ENCODE results near the gene CLNK.

CLNK gene

DNA sequence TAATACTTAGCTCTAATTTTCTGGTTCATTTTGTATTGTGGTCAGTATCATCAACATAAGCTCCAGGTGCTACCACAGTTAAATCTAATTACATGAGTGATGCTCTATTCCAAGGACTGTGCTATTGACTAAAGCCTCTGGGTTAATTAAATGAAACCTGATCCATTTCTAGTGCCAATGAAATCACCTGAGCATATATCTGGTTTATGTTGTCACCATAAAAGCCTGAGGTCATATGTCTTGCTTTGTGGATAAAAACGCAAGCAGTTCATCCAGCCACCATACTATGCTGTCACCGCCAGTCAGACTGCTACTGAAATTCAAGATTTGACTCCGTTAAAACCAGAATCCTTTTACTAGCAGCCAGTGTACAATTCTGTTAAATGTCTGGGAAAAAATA, 163.1 kb downstream of the CLNK start:
- DNase-seq (ENCODE audit: low read depth in 2 of 2): no peak

DNA sequence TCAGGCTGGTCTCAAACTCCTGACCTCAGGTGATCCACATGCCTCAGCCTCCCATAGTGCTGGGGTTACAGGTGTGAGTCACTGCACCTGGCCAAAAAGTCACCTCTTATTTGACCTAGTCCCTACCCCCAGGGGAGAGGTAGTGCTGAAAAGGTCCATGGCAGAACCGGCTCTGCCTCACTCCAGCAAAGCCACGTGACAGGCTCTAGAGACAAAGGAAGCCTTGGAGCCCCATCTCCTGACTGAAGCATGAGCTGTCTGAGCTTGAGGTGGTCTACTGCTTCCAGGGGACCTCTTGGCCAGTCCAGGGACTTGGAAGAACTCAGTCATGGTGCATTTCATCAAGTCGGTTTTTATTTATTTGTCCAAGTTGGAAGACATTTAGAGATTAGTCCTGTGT, 174.8 kb downstream of the CLNK start:
- no peak for DNase-seq (ENCODE audit: low read depth in 2 of 2)

GRCh38 chr4:10506077-10506476, 178.5 kb downstream of the CLNK start:
- DNase-seq (ENCODE audit: low read depth in 2 of 2): no peak

DNA sequence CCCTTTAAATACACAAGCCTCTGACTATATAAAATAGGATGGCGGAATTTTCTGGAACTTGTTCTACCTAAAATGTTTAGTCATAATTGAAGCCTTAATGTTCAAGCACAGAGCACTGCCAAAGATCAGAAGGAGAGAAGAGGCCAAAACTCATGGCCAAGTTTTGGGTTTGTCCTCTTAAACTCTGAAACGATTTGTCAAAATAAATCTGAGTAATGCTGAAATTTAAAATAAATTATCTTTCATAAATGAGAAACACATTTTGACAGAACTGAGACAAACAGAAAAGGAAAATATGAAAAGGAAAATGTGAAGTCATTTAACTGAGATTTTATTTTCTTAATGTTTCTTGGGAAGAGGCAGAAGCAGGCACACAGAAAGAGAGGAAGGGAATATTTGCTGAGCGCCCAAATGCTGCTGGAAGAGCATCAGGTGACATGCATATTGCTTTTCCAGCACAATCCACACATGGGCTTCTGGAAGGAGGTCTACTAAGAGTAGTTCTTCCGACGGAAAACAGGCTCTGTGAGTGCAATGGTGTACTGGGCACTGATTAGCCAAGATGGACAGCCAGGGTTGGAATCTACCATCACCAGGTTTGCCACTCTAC, 179.9 kb downstream of the CLNK start:
- no peak for DNase-seq (ENCODE audit: low read depth in 2 of 2)

GRCh38 chr4:10502717-10503116, 181.9 kb downstream of the CLNK start:
- no peak for DNase-seq (ENCODE audit: low read depth in 2 of 2)

- no peak for DNase-seq (ENCODE audit: low read depth in 2 of 2)
These were observed 183.8 kb downstream of the CLNK start for GRCh38 chr4:10500776-10501175.

- DNase-seq (ENCODE audit: low read depth in 2 of 2): no peak
These were observed 188.4 kb downstream of the CLNK start for GRCh38 chr4:10496200-10496599.

- DNase-seq (ENCODE audit: low read depth in 2 of 2): no peak
These were observed 188.9 kb downstream of the CLNK start for GRCh38 chr4:10495651-10496050.

DNA sequence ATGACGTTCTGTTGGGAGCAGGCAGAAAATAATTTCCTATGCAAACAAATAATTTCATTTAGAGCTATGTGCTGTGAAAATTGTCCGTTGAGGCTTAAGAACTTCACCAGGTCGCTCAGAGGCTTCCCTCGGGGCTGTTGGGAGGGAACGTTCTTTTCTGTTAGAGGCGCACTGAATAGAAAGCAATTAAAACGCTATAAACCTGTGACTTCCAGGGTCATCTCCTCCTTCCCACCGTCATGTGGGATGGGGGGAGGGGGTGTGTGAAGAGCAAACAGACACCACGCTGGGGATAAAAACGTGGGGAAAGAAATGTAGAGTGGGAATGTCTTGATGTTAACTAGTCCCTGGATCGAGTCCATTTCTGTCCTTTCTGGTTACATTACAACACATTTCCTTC, 192.1 kb downstream of the CLNK start:
- no peak for DNase-seq (ENCODE audit: low read depth in 2 of 2)

GRCh38 chr4:10491401-10491800, 193.2 kb downstream of the CLNK start:
- no peak for DNase-seq (ENCODE audit: low read depth in 2 of 2)

DNA sequence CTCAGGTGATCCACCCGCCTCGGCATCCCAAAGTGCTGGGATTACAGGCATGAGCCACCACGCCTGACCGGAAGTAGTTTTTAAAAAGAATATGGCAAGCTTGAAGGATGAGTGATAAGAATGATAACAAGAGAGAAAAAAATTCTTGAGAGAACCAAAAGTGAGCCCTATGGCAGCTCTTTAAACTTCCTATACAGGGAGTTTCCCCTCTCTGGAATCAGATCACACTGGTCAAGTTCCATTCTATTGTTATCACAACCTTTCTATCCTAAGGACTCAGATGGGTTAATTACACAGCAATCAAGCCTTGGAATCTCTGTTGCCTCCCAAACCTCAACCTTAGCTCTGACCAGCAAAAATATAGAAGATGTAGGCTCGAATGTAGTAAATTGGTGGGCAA, 193.6 kb downstream of the CLNK start:
- no peak for DNase-seq (ENCODE audit: low read depth in 2 of 2)

DNA sequence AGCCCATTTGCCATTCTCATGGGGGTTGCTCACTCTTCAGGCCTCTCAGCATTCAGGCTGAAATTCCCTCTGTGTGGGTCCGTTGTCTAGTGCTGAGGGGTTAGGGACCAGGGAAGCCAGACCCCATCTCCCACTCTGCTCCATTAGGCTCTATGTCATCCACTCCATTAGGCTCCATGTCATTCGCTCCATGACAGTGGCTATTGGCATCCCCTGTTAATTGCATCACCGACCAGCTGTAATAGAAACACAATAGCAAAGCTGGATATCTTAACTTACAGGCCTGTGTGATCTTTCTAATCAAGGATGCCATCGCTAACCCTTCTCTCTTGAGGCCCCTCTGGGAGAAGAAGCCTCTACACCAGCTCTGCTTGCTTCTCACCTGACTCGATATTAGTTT, 201.7 kb downstream of the CLNK start:
- no peak for DNase-seq (ENCODE audit: low read depth in 2 of 2)

GRCh38 chr4:10480616-10481015, 204.0 kb downstream of the CLNK start:
- DNase-seq (ENCODE audit: low read depth in 2 of 2): no peak

- no peak for DNase-seq (ENCODE audit: low read depth in 2 of 2)
These were observed 205.9 kb downstream of the CLNK start for GRCh38 chr4:10478621-10479020.

- DNase-seq (ENCODE audit: low read depth in 2 of 2): no peak
These were observed 214.1 kb downstream of the CLNK start for GRCh38 chr4:10470505-10470904.

DNA sequence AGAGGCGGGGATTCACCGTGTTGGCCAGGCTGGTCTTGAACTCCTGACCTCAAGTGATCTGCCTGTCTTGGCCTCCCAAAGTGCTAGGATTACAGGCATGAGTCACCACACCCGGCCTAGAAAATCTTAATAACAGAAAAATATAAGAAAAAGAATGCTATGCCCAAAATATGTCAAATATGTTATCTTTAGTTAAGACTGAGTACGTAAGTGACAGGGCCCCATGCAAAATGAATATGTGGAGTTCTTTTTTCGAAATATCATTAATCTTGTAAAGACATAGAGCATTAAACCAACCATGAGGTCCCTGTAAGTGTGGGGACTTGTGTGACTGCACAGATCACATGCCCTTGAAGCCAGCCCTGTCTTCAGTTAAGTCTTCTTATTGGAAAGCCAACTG, 218.4 kb downstream of the CLNK start:
- DNase-seq (ENCODE audit: low read depth in 2 of 2): no peak

GRCh38 chr4:10462876-10463275, 221.7 kb downstream of the CLNK start:
- no peak for DNase-seq (ENCODE audit: low read depth in 2 of 2)

DNA sequence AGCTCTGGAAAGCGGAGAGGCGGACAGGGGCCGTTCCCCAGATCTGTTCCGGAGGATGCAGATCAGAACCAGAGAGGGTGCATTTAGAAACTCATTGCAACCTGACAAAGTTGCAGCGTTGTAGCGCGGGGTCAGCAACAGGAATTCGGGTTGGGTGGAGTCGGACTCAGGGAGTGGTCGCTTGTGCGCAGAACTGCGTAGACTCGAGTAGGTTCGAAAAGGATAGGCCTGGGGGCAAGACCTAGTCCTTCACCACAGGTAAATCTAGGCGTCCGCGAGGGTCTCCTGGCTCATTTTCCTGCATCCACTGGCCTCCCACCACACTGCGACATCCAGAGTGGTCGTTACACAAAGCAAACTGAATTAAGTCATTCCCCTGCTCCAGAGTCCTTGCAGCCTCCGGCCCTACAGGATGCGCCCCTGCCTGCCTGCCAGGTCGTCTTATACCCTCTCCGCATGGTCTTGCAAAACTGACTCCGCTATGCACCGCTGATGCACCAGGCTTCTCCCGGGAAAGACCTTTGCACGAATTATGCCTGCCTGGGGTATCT, 222.6 kb downstream of the CLNK start:
- DNase-seq (ENCODE audit: low read depth in 2 of 2): no peak

DNA sequence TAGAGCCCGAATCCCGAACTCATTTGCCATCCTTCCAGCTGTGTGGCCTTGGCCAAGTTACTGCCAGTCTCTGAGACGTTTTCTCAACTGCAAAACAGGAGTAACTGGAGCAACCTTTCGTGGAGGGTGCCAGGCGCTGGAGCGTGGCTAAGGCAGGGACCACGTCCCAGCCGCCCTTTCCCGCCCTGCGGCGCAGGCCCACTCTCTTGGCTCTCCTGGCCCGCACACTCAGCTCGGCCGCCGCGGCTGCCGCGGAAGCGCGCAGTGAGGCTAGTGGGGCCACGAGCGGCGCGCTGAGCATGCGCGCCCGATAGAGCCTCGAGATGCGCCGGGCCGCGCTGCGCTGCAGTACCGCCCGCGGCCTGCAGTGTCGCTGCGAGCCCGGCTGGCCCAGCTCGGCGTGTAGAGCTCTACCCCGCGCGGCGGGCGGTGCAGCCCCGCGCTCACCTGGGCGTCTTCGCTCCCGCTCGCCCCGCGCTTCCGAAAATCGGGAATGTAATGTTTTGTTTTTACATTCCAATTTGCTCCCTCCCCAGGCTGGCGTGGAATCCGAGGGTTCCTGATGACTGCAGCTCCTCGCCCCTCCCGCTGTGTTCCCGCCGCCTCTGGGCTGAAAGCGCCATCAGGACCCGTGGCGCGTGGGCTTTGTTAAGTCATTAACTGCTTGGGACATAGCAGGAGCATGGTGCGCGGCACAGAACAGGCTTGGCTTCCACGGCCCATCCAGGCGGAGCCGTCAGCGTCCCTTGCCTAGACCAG, 223.3 kb downstream of the CLNK start:
- DNase-seq (ENCODE audit: low read depth in 2 of 2): peak; percentile 17 to 72

DNA sequence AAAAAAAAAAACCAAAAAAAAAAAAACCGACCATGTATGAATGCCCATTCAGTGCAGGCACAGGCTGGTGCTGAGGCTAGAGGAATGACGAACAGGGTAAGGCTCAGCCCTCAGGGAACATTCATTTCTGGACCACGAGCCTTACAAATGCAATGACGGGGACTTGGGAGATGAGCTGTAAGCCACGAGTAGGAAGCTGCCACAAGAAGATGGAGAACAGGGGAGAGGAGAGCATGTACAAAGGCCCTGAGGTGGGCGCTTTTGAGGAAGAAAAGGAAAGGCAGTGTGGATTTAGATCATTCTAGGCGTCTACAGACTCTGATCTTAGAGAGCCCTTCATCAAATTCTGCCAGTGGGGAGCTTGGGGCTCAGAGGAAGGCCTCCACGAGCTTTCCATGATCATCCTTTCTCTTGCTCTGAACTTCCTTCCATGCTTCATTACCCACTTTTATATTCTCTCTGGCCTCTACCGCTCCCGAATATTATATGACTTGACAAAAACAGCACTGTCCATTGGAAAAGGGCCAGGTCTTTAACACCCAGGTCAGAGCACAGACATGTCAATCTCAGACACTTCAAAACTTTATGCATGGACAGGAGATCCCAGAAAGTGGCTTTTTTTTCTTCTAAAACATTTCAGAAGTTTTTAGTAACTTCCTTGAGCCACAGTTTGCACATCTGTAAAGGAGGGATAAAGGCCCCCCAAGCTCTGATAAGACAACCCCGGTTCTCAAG, 224.1 kb downstream of the CLNK start:
- DNase-seq (ENCODE audit: low read depth in 2 of 2): no peak

- no peak for DNase-seq (ENCODE audit: low read depth in 2 of 2)
These were observed 225.3 kb downstream of the CLNK start for GRCh38 chr4:10459305-10459704.

GRCh38 chr4:10458177-10458576, 226.4 kb downstream of the CLNK start:
- DNase-seq (ENCODE audit: low read depth in 2 of 2): no peak
